Activated CD4-positive, alpha-beta memory T cell treated with anti-CD3 and anti-CD28 coated beads, Interleukin-2, amount 10 ng/mL, durations not matched to agents 7 days and 5 days (primary cell): ENCODE measurements around the gene IL6. TPM values are rescaled to one million over a fixed set of nuclear protein-coding genes. Genes with fewer than 3 reads are reported as not detected.
"Not testable (repeated sequence)": the region's sequence is repeated elsewhere in the genome, so short reads cannot be mapped to it uniquely, and the experiment has no call there.

Source experiments
- CTCF ChIA-PET: fragments of 350-600 bp; sonication (Branson Sonifier 250); formaldehyde crosslinking; loops from one replicate; lab custom pipeline; 2021; ENCODE audit warnings: antibody characterized with exemption, inconsistent platforms; lab: Charles Lee
- POLR2A ChIA-PET: fragments of 350-600 bp; sonication (Branson Sonifier 250); formaldehyde crosslinking; loops from one replicate; lab custom pipeline; 2021; ENCODE audit warnings: antibody characterized with exemption; lab: Charles Lee
- DNase-seq: peaks from one replicate; pipeline ENCODE4 v3.0.0-alpha.2; 2020
- H3K27ac Mint-ChIP-seq: one replicate; pipeline ENCODE4 v1.8.0; 2021; ENCODE audit warnings: mild to moderate bottlenecking, mixed read lengths
- H3K27me3 Mint-ChIP-seq: one replicate; pipeline ENCODE4 v1.8.0; 2021; ENCODE audit warnings: mixed read lengths
- H3K36me3 Mint-ChIP-seq: one replicate; pipeline ENCODE4 v1.8.0; 2021; ENCODE audit warnings: low read depth, mixed read lengths
- H3K4me1 Mint-ChIP-seq: one replicate; pipeline ENCODE4 v1.8.0; 2021; ENCODE audit warnings: mixed read lengths
- H3K4me3 Mint-ChIP-seq: one replicate; pipeline ENCODE4 v1.8.0; 2021; ENCODE audit warnings: mild to moderate bottlenecking, mixed read lengths
- H3K9me3 Mint-ChIP-seq: one replicate; pipeline ENCODE4 v1.8.0; 2021; ENCODE audit warnings: mixed read lengths
- total RNA-seq, 2 experiments: library from RNA; stranded (reverse); gene quantifications; one replicate each; pipeline ENCODE4 v1.2.3, GENCODE V29; 2021

Gene IL6
- total RNA-seq, 2 experiments from 2014 or later, result 0.40 to 0.53 TPM

GRCh38 chr7:22707026-22707691, 19.8 kb upstream of the IL6 start:
- H3K4me1 Mint-ChIP-seq, POLR2A ChIA-PET, H3K4me3 Mint-ChIP-seq, H3K27ac Mint-ChIP-seq, DNase-seq, H3K36me3 Mint-ChIP-seq, H3K9me3 Mint-ChIP-seq, CTCF ChIA-PET: not testable (repeated sequence)
- H3K27me3 Mint-ChIP-seq, result peaks cover 11% of the 10 kb centered on the region

DNA sequence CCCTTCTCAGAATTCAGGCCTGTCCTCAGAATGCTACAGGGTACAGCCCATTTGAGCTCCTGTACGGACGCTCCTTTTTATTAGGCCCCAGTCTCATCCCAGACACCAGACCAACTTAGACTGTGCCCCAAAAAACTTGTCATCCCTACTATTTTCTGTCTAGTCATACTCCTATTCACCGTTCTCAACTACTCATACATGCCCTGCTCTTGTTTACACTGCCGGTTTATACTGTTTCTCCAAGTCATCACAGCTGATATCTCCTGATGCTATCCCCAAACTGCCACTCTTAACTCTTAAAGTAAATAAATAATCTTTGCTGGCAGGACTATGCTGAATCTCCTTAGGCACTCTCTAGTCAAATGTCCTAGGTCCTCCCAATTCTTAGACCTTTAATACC, 18.8 kb upstream of the IL6 start:
- CTCF ChIA-PET, POLR2A ChIA-PET: not testable (repeated sequence)

GRCh38 chr7:22708677-22709061, 18.3 kb upstream of the IL6 start:
- CTCF ChIA-PET, result interaction anchor here (1.5 kb wide), 1 partner anchor 11 kb away, joined by 3 read pairs; no protein-coding TSS in a partner anchor
- POLR2A ChIA-PET, result not testable (repeated sequence)

More for the DNA sequence above, 18.8 kb upstream of the IL6 start:
- DNase-seq, H3K4me1 Mint-ChIP-seq, H3K36me3 Mint-ChIP-seq, H3K27ac Mint-ChIP-seq, H3K9me3 Mint-ChIP-seq, H3K4me3 Mint-ChIP-seq: not testable (repeated sequence)
- H3K27me3 Mint-ChIP-seq, result peaks cover 12% of the 10 kb centered on the region

DNA sequence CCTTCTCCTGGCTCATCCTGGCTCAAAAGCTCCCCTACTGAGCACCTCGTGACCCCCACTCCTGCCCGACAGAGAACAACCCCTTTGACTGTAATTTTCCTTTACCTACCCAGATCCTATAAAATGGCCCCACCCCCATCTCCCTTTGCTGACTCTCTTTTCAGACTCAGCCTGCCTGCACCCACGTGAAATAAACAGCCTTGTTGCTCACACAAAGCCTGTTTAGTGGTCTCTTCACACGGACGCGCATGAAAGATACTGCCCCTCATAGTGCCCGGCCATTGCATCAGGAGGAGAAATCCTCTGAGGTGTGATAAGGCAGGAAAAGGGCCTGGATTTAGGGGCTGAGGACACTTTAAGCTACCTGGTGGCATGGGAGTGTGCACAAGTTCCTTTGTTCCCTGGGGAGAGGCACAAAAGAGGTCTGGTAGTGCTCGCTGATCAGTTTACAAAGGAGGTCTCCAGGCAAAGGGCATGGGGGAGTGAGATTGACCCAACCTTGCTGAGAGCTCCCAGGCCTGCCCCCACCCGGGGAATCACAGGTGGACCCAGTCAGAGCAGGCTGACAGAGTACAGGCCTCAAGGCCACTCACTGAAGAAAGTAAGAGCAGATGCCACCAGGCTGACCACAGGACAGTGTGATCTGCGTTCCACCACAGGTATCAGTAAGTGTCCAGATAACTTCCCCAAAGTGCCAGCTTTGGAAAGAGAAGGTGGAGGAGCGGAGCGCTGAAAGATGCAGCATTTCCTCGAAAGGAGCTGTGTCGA, 17.8 kb upstream of the IL6 start:
- H3K4me3 Mint-ChIP-seq, POLR2A ChIA-PET: not testable (repeated sequence)
- CTCF ChIA-PET, result interaction anchor here (1.5 kb wide), 1 partner anchor 11 kb away, joined by 3 read pairs; no protein-coding TSS in a partner anchor

More at GRCh38 chr7:22708677-22709061, 18.3 kb upstream of the IL6 start:
- H3K27me3 Mint-ChIP-seq, H3K27ac Mint-ChIP-seq, H3K9me3 Mint-ChIP-seq, DNase-seq, H3K36me3 Mint-ChIP-seq, H3K4me1 Mint-ChIP-seq, H3K4me3 Mint-ChIP-seq: not testable (repeated sequence)

DNA sequence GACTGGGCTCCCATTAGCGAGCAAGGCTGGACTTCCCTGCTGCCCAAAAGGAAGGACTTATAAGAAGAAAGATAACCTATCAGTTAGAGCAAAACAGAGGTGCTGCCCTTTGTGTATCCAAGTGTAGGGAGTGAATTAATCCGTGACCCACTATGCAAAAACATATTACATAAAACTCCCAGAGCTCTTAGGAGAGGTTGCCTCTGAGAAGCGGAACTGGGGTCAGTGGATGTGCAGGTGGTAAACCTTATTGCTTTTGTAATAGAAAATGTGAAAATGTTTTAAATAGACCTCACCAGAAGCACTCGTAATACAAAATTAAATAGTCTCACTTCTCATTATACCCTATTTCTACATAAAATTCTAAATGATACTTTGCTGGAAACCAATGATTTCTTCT, 17.1 kb upstream of the IL6 start:
- H3K9me3 Mint-ChIP-seq, result no peaks in the 10 kb centered on the region
- no peak overlapping the region for H3K4me3 Mint-ChIP-seq
- no peak for DNase-seq
- ChIA-PET CTCF (interaction anchor here (1.5 kb wide), 1 partner anchor 10 kb away, joined by 3 read pairs; no protein-coding TSS in a partner anchor), POLR2A (no interaction called here)
- H3K27me3 Mint-ChIP-seq, result peaks cover 6% of the 10 kb centered on the region
- H3K4me1 Mint-ChIP-seq, result no peaks in the 10 kb centered on the region
- H3K27ac Mint-ChIP-seq, result no peak overlapping the region
- no peaks in the 10 kb centered on the region for H3K36me3 Mint-ChIP-seq

More for the DNA sequence above, 17.8 kb upstream of the IL6 start:
- not testable (repeated sequence) for H3K9me3 Mint-ChIP-seq, H3K27ac Mint-ChIP-seq, H3K36me3 Mint-ChIP-seq, H3K4me1 Mint-ChIP-seq, H3K27me3 Mint-ChIP-seq, DNase-seq

GRCh38 chr7:22712999-22713398, 14.0 kb upstream of the IL6 start:
- Mint-ChIP-seq H3K27ac (no peak overlapping the region), H3K9me3 (no peaks in the 10 kb centered on the region), H3K36me3 (no peaks in the 10 kb centered on the region), H3K4me3 (no peak overlapping the region), H3K4me1 (peaks cover 5% of the 10 kb centered on the region), H3K27me3 (peaks cover 17% of the 10 kb centered on the region)
- no peak for DNase-seq
- CTCF ChIA-PET, result interaction anchor here (0.7 to 0.9 kb wide), 2 partner anchors 15 to 154 kb away, joined by 3 read pairs; no protein-coding TSS in a partner anchor
- POLR2A ChIA-PET, result interaction anchor here (1.2 kb wide), 1 partner anchor 35 kb away, joined by 3 read pairs; no protein-coding TSS in a partner anchor

GRCh38 chr7:22713463-22713862, 13.5 kb upstream of the IL6 start:
- H3K36me3 Mint-ChIP-seq, result no peaks in the 10 kb centered on the region
- H3K27ac Mint-ChIP-seq, result no peak overlapping the region
- H3K9me3 Mint-ChIP-seq, result no peaks in the 10 kb centered on the region
- CTCF ChIA-PET, result interaction anchor here (0.7 to 0.9 kb wide), 3 partner anchors 13 to 154 kb away, joined by 3 read pairs; no protein-coding TSS in a partner anchor
- DNase-seq, result no peak
- peaks cover 5% of the 10 kb centered on the region for H3K4me1 Mint-ChIP-seq
- peaks cover 17% of the 10 kb centered on the region for H3K27me3 Mint-ChIP-seq
- H3K4me3 Mint-ChIP-seq, result no peak overlapping the region
- POLR2A ChIA-PET, result interaction anchor here (1.2 kb wide), 1 partner anchor 35 kb away, joined by 3 read pairs; no protein-coding TSS in a partner anchor

GRCh38 chr7:22715969-22716368, 11.0 kb upstream of the IL6 start:
- peaks cover 7% of the 10 kb centered on the region for H3K4me1 Mint-ChIP-seq
- H3K4me3 Mint-ChIP-seq, result no peak overlapping the region
- H3K9me3 Mint-ChIP-seq, result no peaks in the 10 kb centered on the region
- CTCF ChIA-PET, result interaction anchor here (1.3 kb wide), 1 partner anchor 156 kb away, joined by 4 read pairs; no protein-coding TSS in a partner anchor
- no peaks in the 10 kb centered on the region for H3K36me3 Mint-ChIP-seq
- H3K27me3 Mint-ChIP-seq, result peaks cover 26% of the 10 kb centered on the region
- POLR2A ChIA-PET, result no interaction called here
- no peak overlapping the region for H3K27ac Mint-ChIP-seq
- no peak for DNase-seq

- DNase-seq, result no peak
- no peaks in the 10 kb centered on the region for H3K36me3 Mint-ChIP-seq
- POLR2A ChIA-PET, result no interaction called here
- H3K27ac Mint-ChIP-seq, result no peak overlapping the region
- no peak overlapping the region for H3K4me3 Mint-ChIP-seq
- H3K4me1 Mint-ChIP-seq, result peaks cover 7% of the 10 kb centered on the region
- H3K27me3 Mint-ChIP-seq, result peaks cover 25% of the 10 kb centered on the region
- CTCF ChIA-PET, result interaction anchor here (0.8 to 1.2 kb wide), 3 partner anchors 9 to 15 kb away, joined by 3 to 6 read pairs (median 3); partner anchors contain the start of gene IL6
- H3K9me3 Mint-ChIP-seq, result no peaks in the 10 kb centered on the region
These were observed 9.2 kb upstream of the IL6 start for GRCh38 chr7:22717760-22718159.

DNA sequence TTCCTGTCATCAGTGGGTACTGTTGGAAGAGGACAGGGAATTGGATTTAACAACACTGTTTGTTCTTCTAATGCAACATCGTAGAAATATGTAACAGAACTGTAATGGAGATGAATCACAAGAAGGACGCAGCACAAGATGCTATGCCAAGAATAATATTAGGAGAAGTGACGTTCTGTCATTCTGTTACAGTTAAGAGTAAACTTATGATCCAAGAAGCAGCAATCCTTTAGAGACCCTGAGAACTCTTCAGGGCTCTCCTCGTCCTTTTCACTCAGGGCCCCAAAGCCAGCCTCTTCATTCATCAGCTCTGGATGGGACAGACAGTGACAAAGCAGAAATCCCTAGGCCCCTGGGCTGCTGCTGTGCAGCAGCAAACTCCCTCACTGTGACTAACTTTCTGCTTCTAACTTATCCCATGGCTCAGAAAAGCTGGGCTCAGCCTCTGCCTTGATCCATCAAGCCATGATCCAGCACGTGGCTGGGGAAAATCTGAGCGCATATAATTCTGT, 8.7 kb upstream of the IL6 start:
- Mint-ChIP-seq H3K4me1 (peaks cover 11% of the 10 kb centered on the region), H3K27ac (no peak overlapping the region), H3K27me3 (peaks cover 22% of the 10 kb centered on the region), H3K4me3 (no peak overlapping the region), H3K36me3 (no peaks in the 10 kb centered on the region), H3K9me3 (no peaks in the 10 kb centered on the region)
- ChIA-PET CTCF (interaction anchor here (0.8 to 1.1 kb wide), 3 partner anchors 10 to 14 kb away, joined by 3 to 4 read pairs (median 3); no protein-coding TSS in a partner anchor), POLR2A (no interaction called here)
- no peak for DNase-seq

DNA sequence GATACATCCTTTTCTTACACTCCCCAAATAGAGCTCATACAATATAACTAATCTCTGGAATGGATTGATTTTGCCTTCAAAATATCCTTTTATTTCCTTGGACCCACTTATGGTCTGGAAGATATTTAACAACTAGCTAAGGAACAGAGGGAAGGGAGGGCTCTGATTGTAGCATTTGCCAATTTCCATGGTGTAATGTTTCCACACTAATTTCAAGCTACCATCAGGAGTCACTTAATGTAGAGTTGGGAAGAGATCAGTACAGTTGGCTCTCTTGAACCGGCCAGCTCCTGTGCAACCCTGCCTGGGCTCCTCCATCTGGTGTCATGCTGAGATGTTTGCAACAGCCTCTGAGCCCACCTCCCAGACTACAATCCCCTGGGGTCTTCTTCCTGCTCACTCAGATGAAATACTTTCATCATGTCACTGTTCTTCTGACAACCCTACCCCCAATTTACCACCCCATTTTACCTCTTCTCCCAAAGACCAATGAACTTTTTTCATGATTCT, 8.0 kb upstream of the IL6 start:
- H3K27me3 Mint-ChIP-seq, result peaks cover 22% of the 10 kb centered on the region
- no peak overlapping the region for H3K4me3 Mint-ChIP-seq
- ChIA-PET CTCF (interaction anchor here (1.0 kb wide), 1 partner anchor 9 kb away, joined by 4 read pairs; no protein-coding TSS in a partner anchor), POLR2A (no interaction called here)
- no peaks in the 10 kb centered on the region for H3K36me3 Mint-ChIP-seq
- no peak overlapping the region for H3K27ac Mint-ChIP-seq
- H3K4me1 Mint-ChIP-seq, result peaks cover 17% of the 10 kb centered on the region
- DNase-seq, result no peak
- no peaks in the 10 kb centered on the region for H3K9me3 Mint-ChIP-seq

- ChIA-PET CTCF (interaction anchor here (8.8 kb wide), 1 partner anchor 161 kb away, joined by 379 read pairs; no protein-coding TSS in a partner anchor), POLR2A (no interaction called here)
- Mint-ChIP-seq H3K4me1 (peaks cover 24% of the 10 kb centered on the region), H3K9me3 (no peaks in the 10 kb centered on the region), H3K27ac (no peak overlapping the region), H3K36me3 (no peaks in the 10 kb centered on the region), H3K4me3 (no peak overlapping the region), H3K27me3 (peaks cover 21% of the 10 kb centered on the region)
- no peak for DNase-seq
These were observed 5.9 kb upstream of the IL6 start for GRCh38 chr7:22720791-22721786.
